ENCODE measurements around the gene PIK3C3. TPM values are rescaled to one million over a fixed set of nuclear protein-coding genes. Genes with fewer than 3 reads are reported as not detected.

Gene PIK3C3
- total and polyA plus RNA-seq, 2 of the 8 experiments (the other 6 are each of a cell fraction or from before 2014, with no cell fraction given): 15.3 to 47.4 TPM

DNA sequence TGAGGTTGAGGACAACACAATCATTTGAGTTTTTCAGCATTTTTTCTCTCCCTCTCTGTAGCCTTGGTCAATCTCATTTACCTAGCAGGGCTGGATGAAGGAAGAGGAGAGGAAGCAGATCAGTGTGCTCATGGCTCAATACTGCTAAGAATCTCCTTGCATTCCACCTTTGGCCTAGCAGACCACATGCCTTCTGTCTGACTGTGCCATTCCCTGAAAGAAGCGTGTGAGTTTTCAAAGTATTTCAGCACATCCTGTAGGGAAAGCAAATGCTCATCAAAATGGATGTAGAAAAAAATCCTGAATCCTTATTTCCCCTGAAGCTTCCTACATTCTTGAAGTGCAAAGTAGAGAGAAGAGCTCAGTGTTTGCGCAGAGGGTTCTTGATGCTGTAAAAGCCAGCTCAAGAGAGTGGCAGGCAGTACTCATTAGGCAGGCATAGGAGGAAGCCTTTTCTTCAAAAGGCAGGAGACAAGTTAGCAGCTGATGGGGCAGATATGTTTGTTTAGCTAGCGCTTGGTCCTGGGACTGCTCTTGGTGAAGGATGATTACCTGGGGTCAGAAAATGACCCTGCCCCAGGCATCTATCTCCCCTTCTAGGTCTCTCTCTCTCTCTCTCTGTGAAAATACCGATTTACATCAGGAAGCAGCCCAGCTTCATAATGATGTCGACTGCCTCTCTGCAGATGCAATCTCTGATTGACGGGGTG lies 14.4 kb upstream of the PIK3C3 start (continued):
- no peak for TF ChIP-seq NANOG (IDR thresholded peaks at IDR 0.05; ENCODE audit: insufficient read depth, low read depth, low read length, poor library complexity, severe bottlenecking)
- TF ChIP-seq TBP (IDR thresholded peaks at IDR 0.05; ENCODE audit: low read depth, low read length): no peak
- no peak for TF ChIP-seq JUND (IDR thresholded peaks at IDR 0.05; ENCODE audit: low read length)
- TF ChIP-seq SP1 (IDR thresholded peaks at IDR 0.05; ENCODE audit: low read depth, low read length): no peak
- TF ChIP-seq, protein P1, sequence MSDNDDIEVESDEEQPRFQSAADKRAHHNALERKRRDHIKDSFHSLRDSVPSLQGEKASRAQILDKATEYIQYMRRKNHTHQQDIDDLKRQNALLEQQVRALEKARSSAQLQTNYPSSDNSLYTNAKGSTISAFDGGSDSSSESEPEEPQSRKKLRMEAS (IDR thresholded peaks at IDR 0.05): no peak
